GM23338 (cell line): ENCODE measurements around the gene NRCAM. TPM values are rescaled to one million over a fixed set of nuclear protein-coding genes. Genes with fewer than 3 reads are reported as not detected.

Experiments
- ATAC-seq: fragments of 200-7000 bp; cut with Tn5 transposase; 3 replicates; pipeline ENCODE4 v1.9.1; 2020
- DNase-seq: peaks from one replicate; pipeline ENCODE4 v3.0.0-alpha.2; 2015; ENCODE audit warnings: low spot score
- H2AFZ ChIP-seq: fragments of 200-600 bp; sonication (generic); 2 replicates; pipeline ENCODE4 v1.8.0; 2016; ENCODE audit warnings: antibody characterized with exemption, mild to moderate bottlenecking, moderate library complexity
- H3F3A ChIP-seq: fragments of 200-600 bp; sonication (generic); replicated peaks from 2 replicates; pipeline ENCODE4 v1.8.0; 2017; ENCODE audit warnings: antibody characterized with exemption, mixed run types, low read depth
- H3K27ac ChIP-seq: fragments of 200-600 bp; sonication (generic); 2 replicates; pipeline ENCODE4 v1.6.1; 2016; ENCODE audit warnings: low read depth
- H3K27me3 ChIP-seq: fragments of 200-600 bp; sonication (generic); 2 replicates; pipeline ENCODE4 v1.8.0; 2016; ENCODE audit warnings: mild to moderate bottlenecking, mixed run types, moderate library complexity; ENCODE audit not compliant: insufficient read depth
- H3K36me3 ChIP-seq: fragments of 200-600 bp; sonication (generic); 2 replicates; pipeline ENCODE4 v1.8.0; 2016; ENCODE audit warnings: mild to moderate bottlenecking; ENCODE audit not compliant: insufficient read depth
- H3K4me1 ChIP-seq: fragments of 200-600 bp; sonication (generic); 2 replicates; pipeline ENCODE4 v1.8.0; 2016; ENCODE audit warnings: mild to moderate bottlenecking, moderate library complexity; ENCODE audit not compliant: insufficient read depth
- H3K4me2 ChIP-seq: fragments of 200-600 bp; sonication (generic); 2 replicates; pipeline ENCODE4 v1.7.1; 2017; ENCODE audit warnings: mixed run types
- H3K4me3 ChIP-seq: fragments of 200-600 bp; sonication (generic); 2 replicates; pipeline ENCODE4 v1.6.1; 2016; ENCODE audit warnings: mixed run types
- H3K79me2 ChIP-seq: fragments of 200-600 bp; sonication (generic); replicated peaks from 2 replicates; pipeline ENCODE4 v1.8.0; 2017; ENCODE audit warnings: mild to moderate bottlenecking; ENCODE audit not compliant: insufficient read depth
- H3K9me2 ChIP-seq: fragments of 200-600 bp; sonication (generic); 2 replicates; pipeline ENCODE4 v1.8.0; 2017; ENCODE audit not compliant: insufficient read depth
- H4K20me1 ChIP-seq: fragments of 200-600 bp; sonication (generic); replicated peaks from 2 replicates; pipeline ENCODE4 v1.8.0; 2017; ENCODE audit warnings: mild to moderate bottlenecking; ENCODE audit not compliant: insufficient read depth
- H3K27ac Mint-ChIP-seq: 2 replicates; pipeline ENCODE4 v1.8.0; 2020; ENCODE audit warnings: inconsistent platforms, mild to moderate bottlenecking, moderate library complexity, mixed read lengths
- H3K27me3 Mint-ChIP-seq: 3 replicates; pipeline ENCODE4 v1.8.0; 2022; ENCODE audit warnings: low read depth, mild to moderate bottlenecking, moderate library complexity, mixed read lengths, inconsistent platforms; ENCODE audit not compliant: insufficient read depth, poor library complexity
- H3K36me3 Mint-ChIP-seq: 3 replicates; pipeline ENCODE4 v1.8.0; 2021; ENCODE audit warnings: low read depth, mild to moderate bottlenecking, inconsistent platforms, moderate library complexity, mixed read lengths
- H3K4me1 Mint-ChIP-seq: 3 replicates; pipeline ENCODE4 v1.8.0; 2020; ENCODE audit warnings: mild to moderate bottlenecking, inconsistent platforms, mixed read lengths
- H3K4me3 Mint-ChIP-seq: 3 replicates; pipeline ENCODE4 v1.8.0; 2021; ENCODE audit warnings: moderate library complexity, mild to moderate bottlenecking, inconsistent platforms, mixed read lengths
- H3K9me3 Mint-ChIP-seq: 3 replicates; pipeline ENCODE4 v1.8.0; 2020; ENCODE audit warnings: moderate library complexity, mild to moderate bottlenecking, inconsistent platforms, mixed read lengths
- CREB1 ChIP-seq: fragments of 250-450 bp; sonication (Bioruptor Pico); IDR thresholded peaks from 2 replicates; pipeline ENCODE4 v1.5.0; 2020; ENCODE audit warnings: low read depth, mild to moderate bottlenecking, moderate library complexity
- EZH2 ChIP-seq: fragments of 200-600 bp; sonication (generic); IDR thresholded peaks from one replicate; pipeline ENCODE4 v1.8.0; 2017; ENCODE audit warnings: antibody characterized with exemption, mild to moderate bottlenecking, low read depth; ENCODE audit not compliant: unreplicated experiment
- EZH2phosphoT487 ChIP-seq: fragments of 200-600 bp; sonication (generic); IDR thresholded peaks from one replicate; pipeline ENCODE4 v1.8.1; 2018; ENCODE audit warnings: antibody characterized with exemption; ENCODE audit not compliant: unreplicated experiment
- JUNB ChIP-seq: IDR thresholded peaks from one replicate; pipeline ENCODE4 v1.6.1; 2016; ENCODE audit warnings: antibody characterized with exemption; ENCODE audit not compliant: unreplicated experiment
- NANOG ChIP-seq: IDR thresholded peaks from 2 replicates; pipeline ENCODE4 v1.6.1; 2016; ENCODE audit warnings: antibody characterized with exemption, borderline replicate concordance
- POLR2AphosphoS5 ChIP-seq: IDR thresholded peaks from 2 replicates; pipeline ENCODE4 v1.6.1; 2016; ENCODE audit warnings: antibody characterized with exemption, low read depth
- REST ChIP-seq: IDR thresholded peaks from one replicate; pipeline ENCODE4 v1.6.1; 2018; ENCODE audit warnings: antibody characterized with exemption; ENCODE audit not compliant: unreplicated experiment
- STAT1 ChIP-seq: IDR thresholded peaks from one replicate; pipeline ENCODE4 v1.6.1; 2016; ENCODE audit warnings: antibody characterized with exemption; ENCODE audit not compliant: unreplicated experiment
- ZNF114 ChIP-seq: fragments of 250-450 bp; sonication (Bioruptor Pico); IDR thresholded peaks from 2 replicates; pipeline ENCODE4 v1.5.0; 2020; ENCODE audit warnings: mild to moderate bottlenecking, moderate library complexity
- ZNF331 ChIP-seq: fragments of 250-450 bp; sonication (Bioruptor Pico); IDR thresholded peaks from 2 replicates; pipeline ENCODE4 v1.5.0; 2020; ENCODE audit warnings: low read depth, mild to moderate bottlenecking, moderate library complexity
- polyA plus RNA-seq: library from polyadenylated mRNA; unstranded; fragments of >200 nt; fragmentation: Nextera tagmentation; extraction: Ambion mirVana; gene quantifications from 2 replicates; pipeline ENCODE4 v1.2.1, GENCODE V29; 2016
- total RNA-seq: library from RNA; depleted of rRNA; stranded (reverse); fragments of >200 nt; shearing (Covaris generic); gene quantifications from 2 replicates; pipeline ENCODE4 v1.2.3, GENCODE V29; 2014
- TF ChIP-seq, protein P1 (sequence below): fragments of 250-450 bp; sonication (Bioruptor Pico); IDR thresholded peaks from 2 replicates; pipeline ENCODE4 v1.5.0; 2020; ENCODE audit warnings: mild to moderate bottlenecking, moderate library complexity
- TF ChIP-seq, protein P2 (sequence below), 2 experiments: fragments of 200-600 bp in 1 of 2; sonication (generic) in 1 of 2; conservative IDR thresholded peaks; 2 replicates each; pipeline versions ENCODE4 v1.5.1 to v1.6.1; 2016 to 2017; ENCODE audit warnings: antibody characterized with exemption in 2 of 2, low read depth in 2 of 2, mild to moderate bottlenecking in 2 of 2, moderate library complexity in 1 of 2
- TF ChIP-seq, protein P3 (sequence below): IDR thresholded peaks from 2 replicates; pipeline ENCODE4 v1.6.1; 2016; ENCODE audit warnings: antibody characterized with exemption

NRCAM gene
- total and polyA plus RNA-seq, 2 experiments from 2014 or later, result 2.5 to 6.8 TPM

DNA sequence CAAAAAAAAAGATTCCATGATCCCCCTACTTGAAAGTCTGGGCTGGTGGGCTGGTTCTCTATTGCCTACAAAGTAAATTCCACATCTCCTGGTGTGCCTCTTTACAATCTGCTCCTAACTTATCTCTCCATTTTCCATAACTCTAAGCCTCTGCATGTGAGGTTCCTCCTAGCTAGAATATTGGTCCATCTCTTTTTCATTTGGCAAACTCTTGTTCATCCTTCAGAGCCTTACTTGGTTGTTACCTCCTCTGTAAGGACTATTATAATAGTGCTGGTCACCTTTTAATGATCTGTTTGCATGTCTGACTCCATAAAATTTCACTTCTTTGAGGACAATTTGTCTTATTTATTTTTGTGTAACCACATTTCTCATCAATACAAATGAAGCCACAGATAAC, 1.6 kb upstream of the NRCAM start:
- Mint-ChIP-seq H3K27me3 (peaks cover 34% of the 10 kb centered on the region), H3K4me1 (peaks cover 25% of the 10 kb centered on the region), H3K36me3 (no peaks in the 10 kb centered on the region; the same call in 2 of the 3 replicates), H3K4me3 (peak overlapping the region; percentile 84; the same call in 2 of the 3 replicates), H3K27ac (no peak overlapping the region), H3K9me3 (no peaks in the 10 kb centered on the region)
- 0 out of 2 replicates have a peak overlapping the region, but pooled peaks have one; percentile 85 for H3K4me3 ChIP-seq
- H3K79me2 ChIP-seq, result no peaks in the 10 kb centered on the region
- H4K20me1 ChIP-seq, result peaks cover 14% of the 10 kb centered on the region
- no peak for ATAC-seq
- no peaks in the 10 kb centered on the region for H3K36me3 ChIP-seq
- 0 out of 2 replicates have a peak overlapping the region, but pooled peaks have one; percentile 99 for H2AFZ ChIP-seq
- H3K27me3 ChIP-seq, result peaks cover 57% of the 10 kb centered on the region
- H3K4me2 ChIP-seq, result no peak overlapping the region; the same call in 1 of the 2 replicates
- H3K9me2 ChIP-seq, result no peaks in the 10 kb centered on the region
- no peak overlapping the region for H3K27ac ChIP-seq
- no peak for DNase-seq
- TF ChIP-seq, protein P1, sequence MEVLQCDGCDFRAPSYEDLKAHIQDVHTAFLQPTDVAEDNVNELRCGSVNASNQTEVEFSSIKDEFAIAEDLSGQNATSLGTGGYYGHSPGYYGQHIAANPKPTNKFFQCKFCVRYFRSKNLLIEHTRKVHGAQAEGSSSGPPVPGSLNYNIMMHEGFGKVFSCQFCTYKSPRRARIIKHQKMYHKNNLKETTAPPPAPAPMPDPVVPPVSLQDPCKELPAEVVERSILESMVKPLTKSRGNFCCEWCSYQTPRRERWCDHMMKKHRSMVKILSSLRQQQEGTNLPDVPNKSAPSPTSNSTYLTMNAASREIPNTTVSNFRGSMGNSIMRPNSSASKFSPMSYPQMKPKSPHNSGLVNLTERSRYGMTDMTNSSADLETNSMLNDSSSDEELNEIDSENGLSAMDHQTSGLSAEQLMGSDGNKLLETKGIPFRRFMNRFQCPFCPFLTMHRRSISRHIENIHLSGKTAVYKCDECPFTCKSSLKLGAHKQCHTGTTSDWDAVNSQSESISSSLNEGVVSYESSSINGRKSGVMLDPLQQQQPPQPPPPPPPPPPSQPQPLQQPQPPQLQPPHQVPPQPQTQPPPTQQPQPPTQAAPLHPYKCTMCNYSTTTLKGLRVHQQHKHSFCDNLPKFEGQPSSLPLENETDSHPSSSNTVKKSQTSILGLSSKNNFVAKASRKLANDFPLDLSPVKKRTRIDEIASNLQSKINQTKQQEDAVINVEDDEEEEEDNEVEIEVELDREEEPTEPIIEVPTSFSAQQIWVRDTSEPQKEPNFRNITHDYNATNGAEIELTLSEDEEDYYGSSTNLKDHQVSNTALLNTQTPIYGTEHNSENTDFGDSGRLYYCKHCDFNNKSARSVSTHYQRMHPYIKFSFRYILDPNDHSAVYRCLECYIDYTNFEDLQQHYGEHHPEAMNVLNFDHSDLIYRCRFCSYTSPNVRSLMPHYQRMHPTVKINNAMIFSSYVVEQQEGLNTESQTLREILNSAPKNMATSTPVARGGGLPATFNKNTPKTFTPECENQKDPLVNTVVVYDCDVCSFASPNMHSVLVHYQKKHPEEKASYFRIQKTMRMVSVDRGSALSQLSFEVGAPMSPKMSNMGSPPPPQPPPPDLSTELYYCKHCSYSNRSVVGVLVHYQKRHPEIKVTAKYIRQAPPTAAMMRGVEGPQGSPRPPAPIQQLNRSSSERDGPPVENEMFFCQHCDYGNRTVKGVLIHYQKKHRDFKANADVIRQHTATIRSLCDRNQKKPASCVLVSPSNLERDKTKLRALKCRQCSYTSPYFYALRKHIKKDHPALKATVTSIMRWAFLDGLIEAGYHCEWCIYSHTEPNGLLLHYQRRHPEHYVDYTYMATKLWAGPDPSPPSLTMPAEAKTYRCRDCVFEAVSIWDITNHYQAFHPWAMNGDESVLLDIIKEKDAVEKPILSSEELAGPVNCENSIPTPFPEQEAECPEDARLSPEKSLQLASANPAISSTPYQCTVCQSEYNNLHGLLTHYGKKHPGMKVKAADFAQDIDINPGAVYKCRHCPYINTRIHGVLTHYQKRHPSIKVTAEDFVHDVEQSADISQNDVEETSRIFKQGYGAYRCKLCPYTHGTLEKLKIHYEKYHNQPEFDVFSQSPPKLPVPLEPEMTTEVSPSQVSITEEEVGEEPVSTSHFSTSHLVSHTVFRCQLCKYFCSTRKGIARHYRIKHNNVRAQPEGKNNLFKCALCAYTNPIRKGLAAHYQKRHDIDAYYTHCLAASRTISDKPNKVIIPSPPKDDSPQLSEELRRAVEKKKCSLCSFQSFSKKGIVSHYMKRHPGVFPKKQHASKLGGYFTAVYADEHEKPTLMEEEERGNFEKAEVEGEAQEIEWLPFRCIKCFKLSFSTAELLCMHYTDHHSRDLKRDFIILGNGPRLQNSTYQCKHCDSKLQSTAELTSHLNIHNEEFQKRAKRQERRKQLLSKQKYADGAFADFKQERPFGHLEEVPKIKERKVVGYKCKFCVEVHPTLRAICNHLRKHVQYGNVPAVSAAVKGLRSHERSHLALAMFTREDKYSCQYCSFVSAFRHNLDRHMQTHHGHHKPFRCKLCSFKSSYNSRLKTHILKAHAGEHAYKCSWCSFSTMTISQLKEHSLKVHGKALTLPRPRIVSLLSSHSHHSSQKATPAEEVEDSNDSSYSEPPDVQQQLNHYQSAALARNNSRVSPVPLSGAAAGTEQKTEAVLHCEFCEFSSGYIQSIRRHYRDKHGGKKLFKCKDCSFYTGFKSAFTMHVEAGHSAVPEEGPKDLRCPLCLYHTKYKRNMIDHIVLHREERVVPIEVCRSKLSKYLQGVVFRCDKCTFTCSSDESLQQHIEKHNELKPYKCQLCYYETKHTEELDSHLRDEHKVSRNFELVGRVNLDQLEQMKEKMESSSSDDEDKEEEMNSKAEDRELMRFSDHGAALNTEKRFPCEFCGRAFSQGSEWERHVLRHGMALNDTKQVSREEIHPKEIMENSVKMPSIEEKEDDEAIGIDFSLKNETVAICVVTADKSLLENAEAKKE, result no peak
- no peak for TF ChIP-seq REST
- no peak for TF ChIP-seq STAT1
- TF ChIP-seq JUNB, result no peak
- TF ChIP-seq POLR2AphosphoS5, result no peak
- no peak for TF ChIP-seq ZNF114 (CRISPR knock-in tag)
- TF ChIP-seq NANOG, result no peak
- no peak for TF ChIP-seq ZNF331 (CRISPR knock-in tag)
- TF ChIP-seq, protein P2, sequence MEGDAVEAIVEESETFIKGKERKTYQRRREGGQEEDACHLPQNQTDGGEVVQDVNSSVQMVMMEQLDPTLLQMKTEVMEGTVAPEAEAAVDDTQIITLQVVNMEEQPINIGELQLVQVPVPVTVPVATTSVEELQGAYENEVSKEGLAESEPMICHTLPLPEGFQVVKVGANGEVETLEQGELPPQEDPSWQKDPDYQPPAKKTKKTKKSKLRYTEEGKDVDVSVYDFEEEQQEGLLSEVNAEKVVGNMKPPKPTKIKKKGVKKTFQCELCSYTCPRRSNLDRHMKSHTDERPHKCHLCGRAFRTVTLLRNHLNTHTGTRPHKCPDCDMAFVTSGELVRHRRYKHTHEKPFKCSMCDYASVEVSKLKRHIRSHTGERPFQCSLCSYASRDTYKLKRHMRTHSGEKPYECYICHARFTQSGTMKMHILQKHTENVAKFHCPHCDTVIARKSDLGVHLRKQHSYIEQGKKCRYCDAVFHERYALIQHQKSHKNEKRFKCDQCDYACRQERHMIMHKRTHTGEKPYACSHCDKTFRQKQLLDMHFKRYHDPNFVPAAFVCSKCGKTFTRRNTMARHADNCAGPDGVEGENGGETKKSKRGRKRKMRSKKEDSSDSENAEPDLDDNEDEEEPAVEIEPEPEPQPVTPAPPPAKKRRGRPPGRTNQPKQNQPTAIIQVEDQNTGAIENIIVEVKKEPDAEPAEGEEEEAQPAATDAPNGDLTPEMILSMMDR (conservative IDR thresholded peaks at IDR 0.05; ENCODE audit: low read depth in 2 of 2), result no peak
- no peak for TF ChIP-seq CREB1 (CRISPR knock-in tag)
- TF ChIP-seq, protein P3, sequence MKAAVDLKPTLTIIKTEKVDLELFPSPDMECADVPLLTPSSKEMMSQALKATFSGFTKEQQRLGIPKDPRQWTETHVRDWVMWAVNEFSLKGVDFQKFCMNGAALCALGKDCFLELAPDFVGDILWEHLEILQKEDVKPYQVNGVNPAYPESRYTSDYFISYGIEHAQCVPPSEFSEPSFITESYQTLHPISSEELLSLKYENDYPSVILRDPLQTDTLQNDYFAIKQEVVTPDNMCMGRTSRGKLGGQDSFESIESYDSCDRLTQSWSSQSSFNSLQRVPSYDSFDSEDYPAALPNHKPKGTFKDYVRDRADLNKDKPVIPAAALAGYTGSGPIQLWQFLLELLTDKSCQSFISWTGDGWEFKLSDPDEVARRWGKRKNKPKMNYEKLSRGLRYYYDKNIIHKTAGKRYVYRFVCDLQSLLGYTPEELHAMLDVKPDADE, result no peak
- TF ChIP-seq EZH2, result no peak
- no peak for TF ChIP-seq EZH2phosphoT487
- peaks cover 19% of the 10 kb centered on the region for H3K4me1 ChIP-seq
- 0 out of 2 replicates have a peak, but pooled peaks cover 2% of the 10 kb centered on the region for H3F3A ChIP-seq
